Liver (tissue), 9 donors: ENCODE results near the gene NFIL3. TPM values are rescaled to one million over a fixed set of nuclear protein-coding genes. Genes with fewer than 3 reads are reported as not detected.
"Not testable (repeated sequence)": the region's sequence is repeated elsewhere in the genome, so short reads cannot be mapped to it uniquely, and the experiment has no call there.

Experiments
- DNase-seq: peaks from one replicate; pipeline ENCODE4 v3.0.0-alpha.2; 2017; ENCODE audit warnings: low spot score
- H3K27ac ChIP-seq, 2 donors: one replicate each; pipeline ENCODE4 v1.7.0; 2013; ENCODE audit warnings: inconsistent platforms in 2 of 2, low read length in 2 of 2, control low read depth in 1 of 2, low read depth in 1 of 2, mild to moderate bottlenecking in 1 of 2
- H3K27me3 ChIP-seq, 4 donors: one replicate each; pipeline versions ENCODE4 v1.6.1 to v1.7.0; 2013; ENCODE audit warnings: low read length in 3 of 4, inconsistent platforms in 1 of 4, mild to moderate bottlenecking in 1 of 4, moderate library complexity in 1 of 4; ENCODE audit not compliant: control insufficient read depth in 4 of 4, insufficient read depth in 4 of 4
- H3K36me3 ChIP-seq, 4 donors: one replicate each; pipeline versions ENCODE4 v1.6.1 to v1.7.0; 2013; ENCODE audit warnings: low read length in 3 of 4, mild to moderate bottlenecking in 3 of 4, low read depth in 1 of 4, moderate library complexity in 1 of 4; ENCODE audit not compliant: control insufficient read depth in 4 of 4, insufficient read depth in 3 of 4
- H3K4me1 ChIP-seq, 4 donors: one replicate each; pipeline versions ENCODE4 v1.6.1 to v1.7.0; 2013; ENCODE audit warnings: low read length in 3 of 4, mild to moderate bottlenecking in 3 of 4, moderate library complexity in 1 of 4; ENCODE audit not compliant: control insufficient read depth in 4 of 4, insufficient read depth in 4 of 4
- H3K4me3 ChIP-seq, 3 donors: one replicate each; pipeline versions ENCODE4 v1.6.1 to v1.7.0; 2013; ENCODE audit warnings: low read length in 3 of 3, control low read depth in 1 of 3, low read depth in 1 of 3, mild to moderate bottlenecking in 1 of 3
- H3K9ac ChIP-seq, 2 donors: one replicate each; pipeline ENCODE4 v1.7.0; 2013; ENCODE audit warnings: low read length in 2 of 2, mild to moderate bottlenecking in 2 of 2, moderate library complexity in 2 of 2, control low read depth in 1 of 2, low read depth in 1 of 2
- H3K9me3 ChIP-seq, 4 donors: one replicate each; pipeline versions ENCODE4 v1.6.1 to v1.7.0; 2013; ENCODE audit warnings: low read length in 3 of 4; ENCODE audit not compliant: control insufficient read depth in 4 of 4
- EGR1 ChIP-seq, 2 donors: IDR thresholded peaks; 2 replicates each; pipeline ENCODE4 v1.6.1; 2016 to 2018; ENCODE audit warnings: antibody characterized with exemption in 2 of 2, low read depth in 2 of 2
- FOXA2 ChIP-seq: IDR thresholded peaks from 2 replicates; pipeline ENCODE4 v1.6.1; 2016; ENCODE audit warnings: antibody characterized with exemption
- GABPA ChIP-seq, 2 donors: IDR thresholded peaks in 1 of 2; conservative IDR thresholded peaks in 1 of 2; 2 replicates each; pipeline ENCODE4 v1.6.1; 2016; ENCODE audit warnings: antibody characterized with exemption in 2 of 2, mild to moderate bottlenecking in 1 of 2, moderate library complexity in 1 of 2
- HNF4A ChIP-seq, 2 donors: conservative IDR thresholded peaks; 2 replicates each; pipeline ENCODE4 v1.6.1; 2016; ENCODE audit warnings: antibody characterized with exemption in 2 of 2, mild to moderate bottlenecking in 2 of 2
- HNF4G ChIP-seq: IDR thresholded peaks from 2 replicates; pipeline ENCODE4 v1.6.1; 2016; ENCODE audit warnings: antibody characterized with exemption
- JUND ChIP-seq, 2 donors: IDR thresholded peaks; 2 replicates each; pipeline ENCODE4 v1.6.1; 2016; ENCODE audit warnings: antibody characterized with exemption in 2 of 2
- MAX ChIP-seq: IDR thresholded peaks from 2 replicates; pipeline ENCODE4 v1.6.1; 2016; ENCODE audit warnings: antibody characterized with exemption
- NR2F2 ChIP-seq: IDR thresholded peaks from 2 replicates; pipeline ENCODE4 v1.6.1; 2016; ENCODE audit warnings: antibody characterized with exemption
- TAF1 ChIP-seq: conservative IDR thresholded peaks from 2 replicates; pipeline ENCODE4 v1.6.1; 2016; ENCODE audit warnings: antibody characterized with exemption, mild to moderate bottlenecking
- WGBS: extraction: QIAGEN DNeasy Blood & Tissue Kit; methylation state at CpG from one replicate; pipeline ENCODE4 v1.1.7; 2013; 5-methylcytosine and 5-hydroxymethylcytosine counted together
- polyA plus RNA-seq, 2 donors: library from polyadenylated mRNA; stranded (reverse) in 1 of 2; unstranded in 1 of 2; fragments of 200-250 nt in 1 of 2; fragments of >200 nt in 1 of 2; fragmentation: Nextera tagmentation in 1 of 2; extraction: Ambion mirVana in 1 of 2; gene quantifications; one replicate each; pipeline versions ENCODE4 v1.2.1 to v1.2.3, GENCODE V29; 2013 to 2015
- total RNA-seq, 2 donors: library from RNA; depleted of rRNA; stranded (reverse); fragments of >200 nt; gene quantifications; one replicate each; pipeline ENCODE4 v1.2.3, GENCODE V29; 2014
- TF ChIP-seq, protein P1 (sequence below): fragments of 150-350 bp; IDR thresholded peaks from 2 replicates; pipeline ENCODE4 v1.5.1; 2017; ENCODE audit warnings: improper control_type of control experiment, low read depth, low read length; ENCODE audit not compliant: missing input control
- TF ChIP-seq, protein P2 (sequence below): IDR thresholded peaks from 2 replicates; pipeline ENCODE4 v1.6.1; 2016; ENCODE audit warnings: antibody characterized with exemption, mild to moderate bottlenecking
- TF ChIP-seq, protein P3 (sequence below): IDR thresholded peaks from 2 replicates; pipeline ENCODE4 v1.6.1; 2016; ENCODE audit warnings: antibody characterized with exemption
- TF ChIP-seq, protein P4 (sequence below): IDR thresholded peaks from 2 replicates; pipeline ENCODE4 v1.6.1; 2016; ENCODE audit warnings: antibody characterized with exemption
- donor health status: healthy.
- donor health status: healthy.
- donor health status: healthy.
- donor health status: healthy.
- donor health status: healthy.

The NFIL3 gene
- total and polyA plus RNA-seq, 4 donors = 6.6 to 20.2 (median 8.5) TPM

- Histone ChIP-seq H3K27me3 (no peaks in the 10 kb centered on the region), H3K9me3 (no peaks in the 10 kb centered on the region), H3K36me3 (no peaks in the 10 kb centered on the region), H3K27ac (no peak overlapping the region), H3K4me1 (peaks cover 0 to 4% (median 0%) of the 10 kb centered on the region in 4 donors), H3K4me3 (no peak overlapping the region), H3K9ac (no peak overlapping the region)
- TF ChIP-seq HNF4A (conservative IDR thresholded peaks at IDR 0.05) (no peak), HNF4G (no peak)
- TF ChIP-seq, protein P1, sequence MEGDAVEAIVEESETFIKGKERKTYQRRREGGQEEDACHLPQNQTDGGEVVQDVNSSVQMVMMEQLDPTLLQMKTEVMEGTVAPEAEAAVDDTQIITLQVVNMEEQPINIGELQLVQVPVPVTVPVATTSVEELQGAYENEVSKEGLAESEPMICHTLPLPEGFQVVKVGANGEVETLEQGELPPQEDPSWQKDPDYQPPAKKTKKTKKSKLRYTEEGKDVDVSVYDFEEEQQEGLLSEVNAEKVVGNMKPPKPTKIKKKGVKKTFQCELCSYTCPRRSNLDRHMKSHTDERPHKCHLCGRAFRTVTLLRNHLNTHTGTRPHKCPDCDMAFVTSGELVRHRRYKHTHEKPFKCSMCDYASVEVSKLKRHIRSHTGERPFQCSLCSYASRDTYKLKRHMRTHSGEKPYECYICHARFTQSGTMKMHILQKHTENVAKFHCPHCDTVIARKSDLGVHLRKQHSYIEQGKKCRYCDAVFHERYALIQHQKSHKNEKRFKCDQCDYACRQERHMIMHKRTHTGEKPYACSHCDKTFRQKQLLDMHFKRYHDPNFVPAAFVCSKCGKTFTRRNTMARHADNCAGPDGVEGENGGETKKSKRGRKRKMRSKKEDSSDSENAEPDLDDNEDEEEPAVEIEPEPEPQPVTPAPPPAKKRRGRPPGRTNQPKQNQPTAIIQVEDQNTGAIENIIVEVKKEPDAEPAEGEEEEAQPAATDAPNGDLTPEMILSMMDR = no peak
- no peak for DNase-seq
- WGBS = 58% methylated on average over 3 of the region's 3 CpGs
Observed at GRCh38 chr9:91379426-91379825, 44.2 kb downstream of the NFIL3 start.

GRCh38 chr9:91378695-91379127 lies 44.9 kb downstream of the NFIL3 start:
- H3K27me3 ChIP-seq = no peaks in the 10 kb centered on the region
- H3K9me3 ChIP-seq = no peaks in the 10 kb centered on the region
- TF ChIP-seq, protein P2, sequence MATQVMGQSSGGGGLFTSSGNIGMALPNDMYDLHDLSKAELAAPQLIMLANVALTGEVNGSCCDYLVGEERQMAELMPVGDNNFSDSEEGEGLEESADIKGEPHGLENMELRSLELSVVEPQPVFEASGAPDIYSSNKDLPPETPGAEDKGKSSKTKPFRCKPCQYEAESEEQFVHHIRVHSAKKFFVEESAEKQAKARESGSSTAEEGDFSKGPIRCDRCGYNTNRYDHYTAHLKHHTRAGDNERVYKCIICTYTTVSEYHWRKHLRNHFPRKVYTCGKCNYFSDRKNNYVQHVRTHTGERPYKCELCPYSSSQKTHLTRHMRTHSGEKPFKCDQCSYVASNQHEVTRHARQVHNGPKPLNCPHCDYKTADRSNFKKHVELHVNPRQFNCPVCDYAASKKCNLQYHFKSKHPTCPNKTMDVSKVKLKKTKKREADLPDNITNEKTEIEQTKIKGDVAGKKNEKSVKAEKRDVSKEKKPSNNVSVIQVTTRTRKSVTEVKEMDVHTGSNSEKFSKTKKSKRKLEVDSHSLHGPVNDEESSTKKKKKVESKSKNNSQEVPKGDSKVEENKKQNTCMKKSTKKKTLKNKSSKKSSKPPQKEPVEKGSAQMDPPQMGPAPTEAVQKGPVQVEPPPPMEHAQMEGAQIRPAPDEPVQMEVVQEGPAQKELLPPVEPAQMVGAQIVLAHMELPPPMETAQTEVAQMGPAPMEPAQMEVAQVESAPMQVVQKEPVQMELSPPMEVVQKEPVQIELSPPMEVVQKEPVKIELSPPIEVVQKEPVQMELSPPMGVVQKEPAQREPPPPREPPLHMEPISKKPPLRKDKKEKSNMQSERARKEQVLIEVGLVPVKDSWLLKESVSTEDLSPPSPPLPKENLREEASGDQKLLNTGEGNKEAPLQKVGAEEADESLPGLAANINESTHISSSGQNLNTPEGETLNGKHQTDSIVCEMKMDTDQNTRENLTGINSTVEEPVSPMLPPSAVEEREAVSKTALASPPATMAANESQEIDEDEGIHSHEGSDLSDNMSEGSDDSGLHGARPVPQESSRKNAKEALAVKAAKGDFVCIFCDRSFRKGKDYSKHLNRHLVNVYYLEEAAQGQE = no peak
- TF ChIP-seq GABPA (IDR thresholded peaks at IDR 0.05 in 1 of 2, conservative IDR thresholded peaks at IDR 0.05 in 1 of 2) (no peak), JUND (IDR thresholded peaks at IDR 0.05) (no peak), EGR1 (IDR thresholded peaks at IDR 0.05; ENCODE audit: low read depth in 2 of 2) (no peak), NR2F2 (no peak), MAX (no peak), FOXA2 (no peak), TAF1 (no peak)
- TF ChIP-seq, protein P3, sequence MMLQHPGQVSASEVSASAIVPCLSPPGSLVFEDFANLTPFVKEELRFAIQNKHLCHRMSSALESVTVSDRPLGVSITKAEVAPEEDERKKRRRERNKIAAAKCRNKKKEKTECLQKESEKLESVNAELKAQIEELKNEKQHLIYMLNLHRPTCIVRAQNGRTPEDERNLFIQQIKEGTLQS = no peak
- TF ChIP-seq, protein P4, sequence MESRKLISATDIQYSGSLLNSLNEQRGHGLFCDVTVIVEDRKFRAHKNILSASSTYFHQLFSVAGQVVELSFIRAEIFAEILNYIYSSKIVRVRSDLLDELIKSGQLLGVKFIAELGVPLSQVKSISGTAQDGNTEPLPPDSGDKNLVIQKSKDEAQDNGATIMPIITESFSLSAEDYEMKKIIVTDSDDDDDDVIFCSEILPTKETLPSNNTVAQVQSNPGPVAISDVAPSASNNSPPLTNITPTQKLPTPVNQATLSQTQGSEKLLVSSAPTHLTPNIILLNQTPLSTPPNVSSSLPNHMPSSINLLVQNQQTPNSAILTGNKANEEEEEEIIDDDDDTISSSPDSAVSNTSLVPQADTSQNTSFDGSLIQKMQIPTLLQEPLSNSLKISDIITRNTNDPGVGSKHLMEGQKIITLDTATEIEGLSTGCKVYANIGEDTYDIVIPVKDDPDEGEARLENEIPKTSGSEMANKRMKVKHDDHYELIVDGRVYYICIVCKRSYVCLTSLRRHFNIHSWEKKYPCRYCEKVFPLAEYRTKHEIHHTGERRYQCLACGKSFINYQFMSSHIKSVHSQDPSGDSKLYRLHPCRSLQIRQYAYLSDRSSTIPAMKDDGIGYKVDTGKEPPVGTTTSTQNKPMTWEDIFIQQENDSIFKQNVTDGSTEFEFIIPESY = no peak
- no peak overlapping the region for H3K9ac ChIP-seq
- H3K36me3 ChIP-seq = no peaks in the 10 kb centered on the region
- WGBS = 67% methylated on average over 2 of the region's 2 CpGs
- DNase-seq = no peak
- peaks cover 0 to 4% (median 0%) of the 10 kb centered on the region in 4 donors for H3K4me1 ChIP-seq
- no peak overlapping the region for H3K27ac ChIP-seq
- no peak overlapping the region for H3K4me3 ChIP-seq

DNA sequence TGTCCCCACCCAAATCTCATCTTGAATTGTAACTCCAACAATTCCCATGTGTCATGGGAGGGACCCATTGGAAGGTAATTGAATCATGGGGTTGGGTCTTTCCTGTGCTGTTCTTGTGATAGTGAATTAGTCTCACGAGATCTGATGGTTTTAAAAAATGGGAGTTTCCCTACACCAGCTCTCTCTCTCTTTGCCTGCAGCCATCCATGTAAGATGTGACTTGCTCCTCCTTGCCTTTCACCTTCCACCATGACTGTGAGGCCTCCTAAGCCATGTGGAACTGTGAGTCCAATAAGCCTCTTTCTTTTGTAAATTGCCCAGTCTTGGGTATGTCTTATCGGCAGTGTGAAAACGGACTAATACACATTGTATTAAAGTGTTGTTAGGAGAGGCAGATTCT lies 45.6 kb downstream of the NFIL3 start:
- not testable (repeated sequence) for H3K9me3 ChIP-seq, H3K9ac ChIP-seq, H3K36me3 ChIP-seq, DNase-seq, H3K27ac ChIP-seq, H3K4me3 ChIP-seq, H3K27me3 ChIP-seq, H3K4me1 ChIP-seq
- WGBS = 99% methylated on average over 3 of the region's 3 CpGs
